ENCODE results near the gene DDN. TPM values are rescaled to one million over a fixed set of nuclear protein-coding genes. Genes with fewer than 3 reads are reported as not detected.
A peak's percentile ranks its signal among the peaks of the same experiment; 100 is the strongest.

The DDN gene
- total RNA-seq, 1 experiment from 2014 or later: 0.17 TPM

DNA sequence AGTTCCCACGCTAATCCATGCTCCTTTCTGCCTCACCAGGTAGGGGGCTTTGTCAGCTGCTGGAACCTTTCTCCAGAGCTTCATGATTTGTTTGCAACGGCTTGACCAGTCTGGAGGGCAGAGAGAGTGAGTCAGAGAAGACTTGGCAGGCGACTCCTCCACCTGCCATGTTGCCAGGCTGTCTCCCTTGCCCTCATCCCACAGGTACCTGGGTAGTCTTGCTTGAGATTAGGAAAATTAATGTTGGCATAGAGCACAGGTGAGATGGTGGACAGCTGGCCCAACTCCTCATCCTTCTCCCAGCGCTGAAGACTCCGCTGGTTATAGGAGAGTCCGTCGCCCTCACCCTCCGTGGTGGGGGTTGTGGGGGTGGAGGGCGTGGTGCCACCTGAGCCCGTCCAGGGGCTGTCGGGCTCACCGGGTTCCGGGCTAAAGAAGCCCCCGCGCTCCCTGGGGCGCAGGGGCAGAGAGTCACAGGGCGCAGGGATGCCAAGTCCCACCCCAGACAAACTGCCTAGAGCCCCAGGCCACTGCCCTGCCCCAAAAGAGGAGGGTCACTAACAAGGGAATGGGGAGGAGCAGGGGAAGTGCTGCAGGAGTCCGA, 42.8 kb upstream of the DDN start:
- H3K36me3 ChIP-seq (ENCODE audit: low read depth): peaks cover 25% of the 10 kb centered on the region
- no TSS peak for BruUV-seq (replicated peaks)
- CTCF ChIA-PET: interaction anchor here (0.6 to 0.7 kb wide), 2 partner anchors 20 to 25 kb away, joined by 3 to 4 read pairs; no protein-coding TSS in a partner anchor

DNA sequence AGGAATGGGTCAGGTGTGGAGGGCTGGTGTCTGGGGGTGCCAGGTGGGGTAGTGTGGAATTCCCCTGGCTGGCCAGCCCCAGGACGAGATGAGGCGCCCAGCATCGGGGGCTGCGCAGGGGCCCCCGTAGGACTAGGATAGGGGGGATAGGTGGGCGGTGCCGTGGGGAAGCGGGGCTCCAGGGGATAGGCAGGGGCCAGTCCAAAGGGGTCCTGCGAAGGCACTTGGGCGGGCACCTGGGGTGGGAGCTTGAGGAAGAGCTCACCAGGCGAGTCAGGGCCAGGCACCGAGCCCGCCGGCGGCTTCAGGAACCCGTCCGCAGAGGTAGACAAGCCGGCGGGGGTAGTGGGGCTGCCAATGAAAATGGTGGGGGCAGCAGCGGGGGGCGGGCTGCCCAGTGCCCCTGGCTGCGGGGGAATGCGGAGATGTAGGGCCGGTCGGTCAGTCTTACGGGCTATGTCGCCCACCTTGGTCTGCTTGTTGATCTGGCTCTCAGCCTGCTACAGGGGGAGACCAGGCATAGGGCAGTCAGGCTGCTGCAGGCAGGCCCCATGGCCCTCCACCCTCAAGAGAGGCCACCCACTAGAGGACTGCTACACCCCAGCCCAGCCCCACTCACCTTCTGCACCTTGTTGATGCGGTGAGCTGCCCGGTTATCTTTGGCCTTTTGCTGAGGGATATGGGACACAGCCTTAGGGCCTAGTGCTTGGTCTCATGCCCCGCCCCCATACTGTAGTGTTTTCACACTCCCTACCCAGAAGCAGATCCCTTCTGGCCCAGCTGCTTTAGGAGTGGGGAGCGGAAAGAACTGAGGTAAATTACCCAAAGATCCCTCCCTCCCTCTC, 42.1 kb upstream of the DDN start:
- intact Hi-C loops (cut with micrococcal nuclease; ENCODE audit: unreplicated experiment): no loop called here
- POLR2A ChIA-PET (ENCODE audit: unreplicated experiment): no interaction called here
- H3K9me2 ChIP-seq (ENCODE audit: insufficient read depth): no peaks in the 10 kb centered on the region
- no peaks in the 10 kb centered on the region for H3F3A ChIP-seq (ENCODE audit: insufficient read depth, low read depth)
- H3K27ac ChIP-seq: no peak overlapping the region
- no peaks in the 10 kb centered on the region for H3K79me2 ChIP-seq (ENCODE audit: low read depth)
- no peaks in the 10 kb centered on the region for H3K9me3 ChIP-seq (ENCODE audit: insufficient read depth, low read depth)
- BruUV-seq (replicated peaks): no TSS peak
- DNase-seq: peak in 1 of 2 experiments; percentile 30
- no peak overlapping the region for H3K4me2 ChIP-seq
- no peak overlapping the region for H2AFZ ChIP-seq
- TF ChIP-seq, protein P1, sequence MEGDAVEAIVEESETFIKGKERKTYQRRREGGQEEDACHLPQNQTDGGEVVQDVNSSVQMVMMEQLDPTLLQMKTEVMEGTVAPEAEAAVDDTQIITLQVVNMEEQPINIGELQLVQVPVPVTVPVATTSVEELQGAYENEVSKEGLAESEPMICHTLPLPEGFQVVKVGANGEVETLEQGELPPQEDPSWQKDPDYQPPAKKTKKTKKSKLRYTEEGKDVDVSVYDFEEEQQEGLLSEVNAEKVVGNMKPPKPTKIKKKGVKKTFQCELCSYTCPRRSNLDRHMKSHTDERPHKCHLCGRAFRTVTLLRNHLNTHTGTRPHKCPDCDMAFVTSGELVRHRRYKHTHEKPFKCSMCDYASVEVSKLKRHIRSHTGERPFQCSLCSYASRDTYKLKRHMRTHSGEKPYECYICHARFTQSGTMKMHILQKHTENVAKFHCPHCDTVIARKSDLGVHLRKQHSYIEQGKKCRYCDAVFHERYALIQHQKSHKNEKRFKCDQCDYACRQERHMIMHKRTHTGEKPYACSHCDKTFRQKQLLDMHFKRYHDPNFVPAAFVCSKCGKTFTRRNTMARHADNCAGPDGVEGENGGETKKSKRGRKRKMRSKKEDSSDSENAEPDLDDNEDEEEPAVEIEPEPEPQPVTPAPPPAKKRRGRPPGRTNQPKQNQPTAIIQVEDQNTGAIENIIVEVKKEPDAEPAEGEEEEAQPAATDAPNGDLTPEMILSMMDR (conservative IDR thresholded peaks at IDR 0.05): no peak
- no peak for TF ChIP-seq EZH2 (IDR thresholded peaks at IDR 0.05; ENCODE audit: low read depth)
- peaks cover under 1% of the 10 kb centered on the region for H4K20me1 ChIP-seq (ENCODE audit: insufficient read depth)
- CTCF ChIA-PET: interaction anchor here (0.6 to 0.7 kb wide), 2 partner anchors 19 to 26 kb away, joined by 3 to 4 read pairs; no protein-coding TSS in a partner anchor
- peaks cover 29% of the 10 kb centered on the region for H3K36me3 ChIP-seq (ENCODE audit: low read depth)
- H3K4me1 ChIP-seq (replicated peaks; ENCODE audit: insufficient read depth): no peaks in the 10 kb centered on the region
- no peaks in the 10 kb centered on the region for H3K27me3 ChIP-seq (ENCODE audit: insufficient read depth, low read depth)
- no peak overlapping the region for H3K4me3 ChIP-seq

More for the DNA sequence above, 42.8 kb upstream of the DDN start:
- no peak overlapping the region for H3K4me3 ChIP-seq
- H3K79me2 ChIP-seq (ENCODE audit: low read depth): no peaks in the 10 kb centered on the region
- H4K20me1 ChIP-seq (ENCODE audit: insufficient read depth): no peaks in the 10 kb centered on the region; the same call in 1 of the 2 replicates
- H3K27ac ChIP-seq: no peak overlapping the region
- DNase-seq: no peak
- no peak overlapping the region for H3K4me2 ChIP-seq
- intact Hi-C loops (cut with micrococcal nuclease; ENCODE audit: unreplicated experiment): no loop called here
- no peaks in the 10 kb centered on the region for H3K9me3 ChIP-seq (ENCODE audit: insufficient read depth, low read depth)
- TF ChIP-seq EZH2 (IDR thresholded peaks at IDR 0.05; ENCODE audit: low read depth): no peak
- TF ChIP-seq, protein P1 (conservative IDR thresholded peaks at IDR 0.05): no peak
- H3F3A ChIP-seq (ENCODE audit: insufficient read depth, low read depth): no peaks in the 10 kb centered on the region
- no peak overlapping the region for H2AFZ ChIP-seq
- H3K9me2 ChIP-seq (ENCODE audit: insufficient read depth): no peaks in the 10 kb centered on the region
- no peaks in the 10 kb centered on the region for H3K27me3 ChIP-seq (ENCODE audit: insufficient read depth, low read depth)
- POLR2A ChIA-PET (ENCODE audit: unreplicated experiment): no interaction called here
- no peaks in the 10 kb centered on the region for H3K4me1 ChIP-seq (replicated peaks; ENCODE audit: insufficient read depth)

- Histone ChIP-seq H4K20me1 (ENCODE audit: insufficient read depth) (peaks cover 9% of the 10 kb centered on the region), H3K9me3 (ENCODE audit: insufficient read depth, low read depth) (no peaks in the 10 kb centered on the region), H3K79me2 (ENCODE audit: low read depth) (no peaks in the 10 kb centered on the region), H3K4me2 (no peak overlapping the region), H3K36me3 (ENCODE audit: low read depth) (peaks cover 29% of the 10 kb centered on the region), H3K4me3 (no peak overlapping the region), H3K9me2 (ENCODE audit: insufficient read depth) (no peaks in the 10 kb centered on the region), H3K4me1 (replicated peaks; ENCODE audit: insufficient read depth) (no peaks in the 10 kb centered on the region), H2AFZ (no peak overlapping the region), H3K27ac (no peak overlapping the region), H3F3A (ENCODE audit: insufficient read depth, low read depth) (no peaks in the 10 kb centered on the region), H3K27me3 (ENCODE audit: insufficient read depth, low read depth) (no peaks in the 10 kb centered on the region)
- no TSS peak for BruUV-seq (replicated peaks)
- intact Hi-C loops (cut with micrococcal nuclease; ENCODE audit: unreplicated experiment): no loop called here
- no peak for DNase-seq
- ChIA-PET POLR2A (ENCODE audit: unreplicated experiment) (no interaction called here), CTCF (no interaction called here)
- no peak for TF ChIP-seq EZH2 (IDR thresholded peaks at IDR 0.05; ENCODE audit: low read depth)
- TF ChIP-seq, protein P1 (conservative IDR thresholded peaks at IDR 0.05): no peak
These were observed 41.2 kb upstream of the DDN start for GRCh38 chr12:49040364-49040855.

All from PC-9 (cell line).